ENCODE measurements around the gene SPDYE1.

DNA sequence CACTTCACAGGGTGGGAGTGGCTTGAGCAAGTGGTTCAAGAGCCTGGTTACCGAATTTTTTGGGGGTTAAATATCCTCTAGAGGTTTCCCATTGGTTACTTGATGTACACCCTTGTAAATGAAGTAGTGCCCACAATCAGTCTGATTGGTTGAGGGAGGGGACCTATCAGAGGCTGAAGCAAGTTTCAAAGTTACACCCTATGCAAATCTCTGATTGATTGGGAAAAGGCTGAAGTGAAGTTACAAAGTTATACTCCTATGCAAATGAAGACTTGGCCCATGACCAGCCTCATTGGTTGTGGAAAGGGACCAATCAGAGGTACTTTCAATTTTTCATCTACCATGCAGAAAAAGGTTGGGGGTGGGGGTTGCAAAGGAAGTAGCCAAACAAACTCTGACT is 36.8 kb upstream of the SPDYE1 start:
- TF ChIP-seq POLR2A (IDR thresholded peaks at IDR 0.05) = no peak
- TF ChIP-seq, protein P1, sequence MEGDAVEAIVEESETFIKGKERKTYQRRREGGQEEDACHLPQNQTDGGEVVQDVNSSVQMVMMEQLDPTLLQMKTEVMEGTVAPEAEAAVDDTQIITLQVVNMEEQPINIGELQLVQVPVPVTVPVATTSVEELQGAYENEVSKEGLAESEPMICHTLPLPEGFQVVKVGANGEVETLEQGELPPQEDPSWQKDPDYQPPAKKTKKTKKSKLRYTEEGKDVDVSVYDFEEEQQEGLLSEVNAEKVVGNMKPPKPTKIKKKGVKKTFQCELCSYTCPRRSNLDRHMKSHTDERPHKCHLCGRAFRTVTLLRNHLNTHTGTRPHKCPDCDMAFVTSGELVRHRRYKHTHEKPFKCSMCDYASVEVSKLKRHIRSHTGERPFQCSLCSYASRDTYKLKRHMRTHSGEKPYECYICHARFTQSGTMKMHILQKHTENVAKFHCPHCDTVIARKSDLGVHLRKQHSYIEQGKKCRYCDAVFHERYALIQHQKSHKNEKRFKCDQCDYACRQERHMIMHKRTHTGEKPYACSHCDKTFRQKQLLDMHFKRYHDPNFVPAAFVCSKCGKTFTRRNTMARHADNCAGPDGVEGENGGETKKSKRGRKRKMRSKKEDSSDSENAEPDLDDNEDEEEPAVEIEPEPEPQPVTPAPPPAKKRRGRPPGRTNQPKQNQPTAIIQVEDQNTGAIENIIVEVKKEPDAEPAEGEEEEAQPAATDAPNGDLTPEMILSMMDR (IDR thresholded peaks at IDR 0.05) = no peak
